Osteoblast (primary cell): ENCODE data around the gene PARVG. TPM values are rescaled to one million over a fixed set of nuclear protein-coding genes. Genes with fewer than 3 reads are reported as not detected.

ENCODE experiments used
- DNase-seq: peaks from one replicate; pipeline ENCODE4 v3.0.0; 2011; ENCODE audit warnings: low spot score, mixed read lengths; ENCODE audit not compliant: insufficient read length; ENCODE audit errors: missing footprints
- H2AFZ ChIP-seq: 2 replicates; pipeline ENCODE4 v1.6.0; 2011; ENCODE audit warnings: mild to moderate bottlenecking, low read length
- H3K27ac ChIP-seq: 2 replicates; pipeline ENCODE4 v1.5.1; 2011; ENCODE audit warnings: mild to moderate bottlenecking, low read depth, low read length, moderate library complexity
- H3K27me3 ChIP-seq: 2 replicates; pipeline ENCODE4 v1.6.0; 2012; ENCODE audit warnings: mild to moderate bottlenecking, control low read depth, inconsistent platforms, low read length, moderate library complexity; ENCODE audit not compliant: insufficient read depth
- H3K36me3 ChIP-seq: 2 replicates; pipeline ENCODE4 v1.5.1; 2011; ENCODE audit warnings: mild to moderate bottlenecking, low read length, control low read depth, moderate library complexity; ENCODE audit not compliant: insufficient read depth
- H3K4me1 ChIP-seq: 2 replicates; pipeline ENCODE4 v1.5.1; 2011; ENCODE audit warnings: mild to moderate bottlenecking, low read length, control low read depth, moderate library complexity; ENCODE audit not compliant: insufficient read depth
- H3K4me2 ChIP-seq: 2 replicates; pipeline ENCODE4 v1.6.0; 2011; ENCODE audit warnings: mild to moderate bottlenecking, low read length; ENCODE audit not compliant: insufficient read depth
- H3K4me3 ChIP-seq: fragments of 200-600 bp; sonication (generic); 3 replicates; pipeline ENCODE4 v1.5.1; 2012; ENCODE audit warnings: mild to moderate bottlenecking, low read length, inconsistent platforms; ENCODE audit not compliant: insufficient read depth
- H3K79me2 ChIP-seq: 2 replicates; pipeline ENCODE4 v1.6.0; 2012; ENCODE audit warnings: mild to moderate bottlenecking, low read length, control low read depth, inconsistent platforms; ENCODE audit not compliant: insufficient read depth
- H3K9me3 ChIP-seq: 2 replicates; pipeline ENCODE4 v1.5.1; 2011; ENCODE audit warnings: low read depth, low read length, control low read depth
- H4K20me1 ChIP-seq: 2 replicates; pipeline ENCODE4 v1.6.0; 2012; ENCODE audit warnings: mild to moderate bottlenecking, low read length, control low read depth; ENCODE audit not compliant: insufficient read depth
- CTCF ChIP-seq: IDR thresholded peaks from 2 replicates; pipeline ENCODE4 v1.5.1; 2011; ENCODE audit warnings: mild to moderate bottlenecking, low read depth, low read length, moderate library complexity; ENCODE audit errors: extremely low read depth
- total RNA-seq: library from RNA; depleted of rRNA; stranded (reverse); fragments of >200 nt; gene quantifications from 2 replicates; pipeline ENCODE4 v1.2.3, GENCODE V29; 2012

The PARVG gene
- total RNA-seq, 1 donor = 1.1 TPM

GRCh38 chr22:44181912-44182587, 1.3 kb downstream of the PARVG start:
- H2AFZ ChIP-seq = no peak overlapping the region
- no peaks in the 10 kb centered on the region for H3K36me3 ChIP-seq
- H4K20me1 ChIP-seq = no peaks in the 10 kb centered on the region
- peak overlapping the region; percentile 16 for H3K4me3 ChIP-seq
- H3K9me3 ChIP-seq = no peaks in the 10 kb centered on the region
- no peak overlapping the region for H3K27ac ChIP-seq
- no peak for DNase-seq
- no peak overlapping the region for H3K4me2 ChIP-seq
- peaks cover 19% of the 10 kb centered on the region for H3K27me3 ChIP-seq
- H3K4me1 ChIP-seq = peaks cover 1% of the 10 kb centered on the region
- no peak for TF ChIP-seq CTCF
- no peaks in the 10 kb centered on the region for H3K79me2 ChIP-seq

- Histone ChIP-seq H3K27ac (no peak overlapping the region), H3K9me3 (no peaks in the 10 kb centered on the region), H3K4me1 (peaks cover 3% of the 10 kb centered on the region), H3K27me3 (peaks cover 19% of the 10 kb centered on the region), H3K4me3 (no peak overlapping the region), H2AFZ (no peak overlapping the region), H4K20me1 (no peaks in the 10 kb centered on the region), H3K4me2 (no peak overlapping the region), H3K36me3 (no peaks in the 10 kb centered on the region), H3K79me2 (no peaks in the 10 kb centered on the region)
- no peak for DNase-seq
- TF ChIP-seq CTCF = no peak
These were observed 2.0 kb downstream of the PARVG start for GRCh38 chr22:44182588-44183286.

- Histone ChIP-seq H3K4me1 (peaks cover 3% of the 10 kb centered on the region), H3K4me3 (no peak overlapping the region), H4K20me1 (no peaks in the 10 kb centered on the region), H3K27me3 (peaks cover 19% of the 10 kb centered on the region), H3K9me3 (no peaks in the 10 kb centered on the region), H3K4me2 (no peak overlapping the region), H2AFZ (no peak overlapping the region), H3K79me2 (no peaks in the 10 kb centered on the region), H3K27ac (no peak overlapping the region), H3K36me3 (no peaks in the 10 kb centered on the region)
- no peak for TF ChIP-seq CTCF
- DNase-seq = no peak
These were observed 2.5 kb downstream of the PARVG start for GRCh38 chr22:44183287-44183588.

- TF ChIP-seq CTCF = no peak
- Histone ChIP-seq H3K27ac (no peak overlapping the region), H3K27me3 (peaks cover 19% of the 10 kb centered on the region), H3K36me3 (no peaks in the 10 kb centered on the region), H3K9me3 (no peaks in the 10 kb centered on the region), H2AFZ (no peak overlapping the region), H3K4me3 (no peak overlapping the region), H3K4me1 (peaks cover 3% of the 10 kb centered on the region), H3K4me2 (no peak overlapping the region), H4K20me1 (no peaks in the 10 kb centered on the region), H3K79me2 (no peaks in the 10 kb centered on the region)
- DNase-seq = no peak
These were observed 3.3 kb downstream of the PARVG start for GRCh38 chr22:44184006-44184405.
